ENCODE results near the gene TSC22D4.

The TSC22D4 gene

GRCh38 chr7:100484673-100485045 lies 5.6 kb upstream of the TSC22D4 start:
- TF ChIP-seq TAF1 (IDR thresholded peaks at IDR 0.05; ENCODE audit: borderline replicate concordance, insufficient read depth, low read length) (no peak), REST (IDR thresholded peaks at IDR 0.05; ENCODE audit: insufficient read depth in 1 of 2, low read depth in 2 of 2, low read length in 2 of 2) (no peak), FOXP2 (optimal IDR thresholded peaks at IDR 0.05; ENCODE audit: borderline replicate concordance, extremely low read depth, extremely low read length, insufficient read depth) (no peak), SIN3A (IDR thresholded peaks at IDR 0.05; ENCODE audit: borderline replicate concordance, insufficient read depth, low read length) (no peak), POLR2AphosphoS5 (IDR thresholded peaks at IDR 0.05; ENCODE audit: low read depth, low read length) (no peak)

- TF ChIP-seq TAF1 (IDR thresholded peaks at IDR 0.05; ENCODE audit: borderline replicate concordance, insufficient read depth, low read length) = no peak
These were observed 5.0 kb upstream of the TSC22D4 start, which contains the start of gene NYAP1 for GRCh38 chr7:100483722-100484672. Gene NYAP1 (plus strand): TSS chr7:100483927. CDS start chr7:100485312, 1,385 bp downstream.

- no peak for TF ChIP-seq SIN3A (IDR thresholded peaks at IDR 0.05; ENCODE audit: borderline replicate concordance, insufficient read depth, low read length)
- TF ChIP-seq POLR2AphosphoS5 (IDR thresholded peaks at IDR 0.05; ENCODE audit: low read depth, low read length) = no peak
These were observed 4.2 kb upstream of the TSC22D4 start for GRCh38 chr7:100483090-100483721.

- no peak for TF ChIP-seq FOXP2 (optimal IDR thresholded peaks at IDR 0.05; ENCODE audit: borderline replicate concordance, extremely low read depth, extremely low read length, insufficient read depth)
- TF ChIP-seq REST (IDR thresholded peaks at IDR 0.05; ENCODE audit: insufficient read depth in 1 of 2, low read depth in 2 of 2, low read length in 2 of 2) = no peak
- TF ChIP-seq SIN3A (IDR thresholded peaks at IDR 0.05; ENCODE audit: borderline replicate concordance, insufficient read depth, low read length) = no peak
- TF ChIP-seq POLR2AphosphoS5 (IDR thresholded peaks at IDR 0.05; ENCODE audit: low read depth, low read length) = no peak
- no peak for TF ChIP-seq TAF1 (IDR thresholded peaks at IDR 0.05; ENCODE audit: borderline replicate concordance, insufficient read depth, low read length)
These were observed 3.7 kb upstream of the TSC22D4 start for GRCh38 chr7:100482728-100483089.

DNA sequence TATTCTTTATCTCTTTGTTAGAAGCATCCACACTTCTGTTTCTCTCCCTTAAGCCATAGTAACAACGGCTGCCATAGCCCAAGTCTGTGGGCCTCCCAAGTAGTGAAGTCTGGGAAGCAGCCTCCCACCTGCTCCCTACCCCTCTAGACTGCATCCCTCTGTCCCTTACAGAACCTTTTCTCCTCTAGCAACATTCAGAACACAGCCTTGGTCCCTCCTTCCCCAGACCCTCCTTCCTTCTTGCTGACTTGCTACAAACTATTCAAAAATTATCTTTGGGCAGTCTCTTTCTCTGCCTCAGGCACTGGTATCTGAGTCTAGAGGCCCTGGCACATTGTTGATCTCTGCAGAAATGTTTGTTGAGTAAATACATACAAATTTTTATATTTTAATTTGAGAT lies 2.5 kb upstream of the TSC22D4 start:
- TF ChIP-seq SIN3A (IDR thresholded peaks at IDR 0.05; ENCODE audit: borderline replicate concordance, insufficient read depth, low read length) (no peak), POLR2AphosphoS5 (IDR thresholded peaks at IDR 0.05; ENCODE audit: low read depth, low read length) (no peak), TAF1 (IDR thresholded peaks at IDR 0.05; ENCODE audit: borderline replicate concordance, insufficient read depth, low read length) (no peak), REST (IDR thresholded peaks at IDR 0.05; ENCODE audit: insufficient read depth in 1 of 2, low read depth in 2 of 2, low read length in 2 of 2) (no peak), FOXP2 (optimal IDR thresholded peaks at IDR 0.05; ENCODE audit: borderline replicate concordance, extremely low read depth, extremely low read length, insufficient read depth) (no peak)

DNA sequence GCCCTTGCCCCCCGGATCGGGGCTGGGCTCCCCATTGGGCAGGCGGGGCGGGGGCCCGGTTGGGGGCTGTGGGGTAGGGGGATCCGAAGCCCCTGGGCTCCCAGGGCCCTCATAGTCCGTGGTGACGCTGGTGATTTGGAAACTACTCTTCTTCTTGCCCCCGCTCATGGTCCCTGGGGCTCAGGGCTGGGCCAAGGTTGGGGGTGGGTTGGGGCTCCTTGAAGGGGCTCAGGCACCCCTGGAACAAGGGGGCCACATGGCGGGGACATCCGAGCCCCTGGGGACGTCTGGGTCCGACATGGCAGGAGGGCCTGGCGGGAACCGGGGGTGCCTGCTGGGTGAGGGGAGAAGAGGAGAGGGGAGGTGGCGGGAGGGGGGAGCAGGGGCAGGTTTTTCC lies 1.1 kb downstream of the TSC22D4 start:
- no peak for TF ChIP-seq FOXP2 (optimal IDR thresholded peaks at IDR 0.05; ENCODE audit: borderline replicate concordance, extremely low read depth, extremely low read length, insufficient read depth)
- TF ChIP-seq POLR2AphosphoS5 (IDR thresholded peaks at IDR 0.05; ENCODE audit: low read depth, low read length) = no peak
- TF ChIP-seq TAF1 (IDR thresholded peaks at IDR 0.05; ENCODE audit: borderline replicate concordance, insufficient read depth, low read length) = no peak
- TF ChIP-seq SIN3A (IDR thresholded peaks at IDR 0.05; ENCODE audit: borderline replicate concordance, insufficient read depth, low read length) = no peak
- no peak for TF ChIP-seq REST (IDR thresholded peaks at IDR 0.05; ENCODE audit: insufficient read depth in 1 of 2, low read depth in 2 of 2, low read length in 2 of 2)
